ENCODE data around the gene ALOX15.
A peak's percentile ranks its signal among the peaks of the same experiment; 100 is the strongest.
"Not testable (repeated sequence)": the region's sequence is repeated elsewhere in the genome, so short reads cannot be mapped to it uniquely, and the experiment has no call there.

ALOX15 gene

DNA sequence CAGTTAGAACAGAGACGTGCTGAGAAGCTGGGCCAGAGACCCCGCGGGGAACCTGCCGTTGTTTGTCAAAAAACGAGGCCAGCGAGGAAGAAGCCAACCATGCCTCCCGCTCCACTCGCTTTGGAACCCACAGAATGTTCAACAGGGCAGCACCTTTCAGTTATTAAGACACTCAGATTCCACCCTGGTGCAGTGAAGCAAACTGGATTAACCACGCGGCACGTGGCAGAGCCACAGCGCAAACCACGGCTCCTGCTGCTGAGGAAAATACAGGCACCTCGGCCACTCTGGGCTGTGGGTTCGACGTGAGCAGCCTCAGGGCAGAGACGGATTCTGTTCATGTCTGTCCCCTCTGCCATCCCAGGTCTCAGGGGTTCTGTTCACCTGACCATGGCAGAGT lies 24.4 kb downstream of the ALOX15 start:
- no peak for DNase-seq (ENCODE audit: low read depth)

DNA sequence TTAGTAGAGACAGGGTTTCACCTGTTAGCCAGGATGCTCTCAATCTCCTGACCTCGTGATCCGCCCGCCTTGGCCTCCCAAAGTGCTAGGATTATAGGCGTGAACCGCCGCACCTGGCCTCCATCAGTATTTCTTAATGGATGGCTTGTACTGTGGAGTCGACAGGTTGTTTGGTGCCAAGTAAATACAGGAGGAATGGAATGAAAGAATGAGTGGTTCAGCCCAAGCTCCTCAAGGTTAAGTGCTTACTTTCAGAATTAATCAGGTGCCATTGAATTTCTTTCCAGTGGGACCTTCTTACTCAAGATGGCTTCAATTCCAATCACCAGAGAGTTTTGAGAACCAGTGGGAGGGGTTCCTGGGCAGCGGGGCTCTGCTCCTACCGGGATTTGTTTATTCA lies 25.0 kb downstream of the ALOX15 start:
- DNase-seq (ENCODE audit: low read depth), result no peak

GRCh38 chr17:4610656-4611055 lies 30.8 kb downstream of the ALOX15 start:
- DNase-seq (ENCODE audit: low read depth), result no peak

GRCh38 chr17:4610162-4610561 lies 31.3 kb downstream of the ALOX15 start:
- no peak for DNase-seq (ENCODE audit: low read depth)

DNA sequence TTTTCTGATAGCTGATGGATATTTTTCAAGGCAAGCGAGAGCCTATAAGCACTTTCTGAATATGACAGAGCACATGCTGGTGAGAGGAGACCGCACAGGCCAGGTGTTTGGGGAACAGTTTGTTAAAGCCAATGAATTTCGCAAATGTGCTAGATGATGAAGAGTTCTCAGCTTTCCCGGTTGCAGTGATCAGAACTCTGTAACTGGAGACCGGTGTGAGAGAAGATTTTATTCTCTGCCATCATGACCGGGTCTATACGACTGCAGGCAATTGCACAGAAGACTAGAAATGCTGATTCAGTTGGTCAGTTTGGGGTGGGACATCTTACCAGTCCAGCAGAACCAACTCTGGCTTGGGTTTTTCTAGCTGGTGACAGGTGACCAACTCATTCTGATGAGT lies 31.7 kb downstream of the ALOX15 start:
- no peak for DNase-seq (ENCODE audit: low read depth)

DNA sequence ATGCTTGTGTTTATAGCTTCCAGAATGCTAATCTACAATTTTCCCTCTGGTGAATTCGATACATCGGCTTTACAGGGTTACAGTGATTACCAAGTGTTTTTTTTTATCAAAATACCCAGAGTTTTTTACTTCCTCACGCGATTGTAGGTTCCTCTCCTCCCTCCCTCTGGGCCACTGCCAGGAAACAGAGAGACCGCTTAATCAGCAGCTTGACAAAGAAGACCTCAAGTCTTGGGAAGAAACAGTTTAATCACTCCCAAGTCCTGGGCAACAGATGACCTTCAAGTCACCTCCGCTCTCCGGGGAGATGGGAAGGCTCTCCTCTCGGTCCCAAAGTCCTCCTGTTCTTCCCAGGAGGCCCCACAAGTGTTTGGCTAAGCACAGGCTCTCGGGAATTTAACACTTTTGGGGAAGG lies 33.7 kb downstream of the ALOX15 start:
- DNase-seq (ENCODE audit: low read depth), result no peak

GRCh38 chr17:4607261-4607741 lies 34.2 kb downstream of the ALOX15 start:
- DNase-seq (ENCODE audit: low read depth), result no peak

DNA sequence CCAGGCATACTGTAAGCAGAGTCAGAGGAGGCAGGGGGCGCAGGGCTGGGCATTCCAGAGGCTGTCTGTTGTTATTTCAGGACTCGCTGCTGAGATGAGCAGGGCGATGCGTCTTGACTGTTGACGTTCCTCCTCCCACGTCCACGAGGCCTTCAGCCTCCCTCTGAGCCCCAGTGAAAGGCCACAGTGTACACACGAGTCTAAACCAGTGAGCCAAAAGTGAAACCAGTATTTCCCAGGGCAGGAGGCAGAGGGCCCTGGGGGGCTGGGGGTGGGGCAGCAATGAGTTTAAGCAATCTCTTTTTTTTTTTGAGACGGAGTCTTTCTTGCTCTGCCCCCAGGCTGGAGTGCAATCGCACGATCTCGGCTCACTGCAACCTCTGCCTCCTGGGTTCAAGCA lies 35.7 kb downstream of the ALOX15 start:
- DNase-seq (ENCODE audit: low read depth), result no peak

DNA sequence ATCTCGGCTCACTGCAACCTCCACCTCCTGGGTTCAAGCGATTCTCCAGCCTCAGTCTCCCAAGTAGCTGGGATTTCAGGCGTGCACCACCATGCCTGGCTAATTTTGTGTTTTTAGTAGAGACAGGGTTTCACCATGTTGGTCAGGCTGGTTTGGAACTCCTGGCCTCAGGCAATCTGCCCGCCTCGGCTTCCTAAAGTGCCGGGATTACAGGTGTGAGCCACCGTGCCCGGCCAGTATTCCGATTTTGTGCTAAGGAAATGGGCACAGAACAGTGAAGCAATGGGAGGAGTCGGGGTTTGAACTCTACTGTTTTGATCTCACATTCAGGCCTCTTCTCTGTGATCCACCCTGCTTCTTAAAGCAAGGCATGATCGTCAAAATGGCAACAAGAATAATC lies 36.7 kb downstream of the ALOX15 start:
- not testable (repeated sequence) for DNase-seq (ENCODE audit: low read depth)

GRCh38 chr17:4604111-4604644 lies 37.3 kb downstream of the ALOX15 start:
- DNase-seq (ENCODE audit: low read depth), result no peak

DNA sequence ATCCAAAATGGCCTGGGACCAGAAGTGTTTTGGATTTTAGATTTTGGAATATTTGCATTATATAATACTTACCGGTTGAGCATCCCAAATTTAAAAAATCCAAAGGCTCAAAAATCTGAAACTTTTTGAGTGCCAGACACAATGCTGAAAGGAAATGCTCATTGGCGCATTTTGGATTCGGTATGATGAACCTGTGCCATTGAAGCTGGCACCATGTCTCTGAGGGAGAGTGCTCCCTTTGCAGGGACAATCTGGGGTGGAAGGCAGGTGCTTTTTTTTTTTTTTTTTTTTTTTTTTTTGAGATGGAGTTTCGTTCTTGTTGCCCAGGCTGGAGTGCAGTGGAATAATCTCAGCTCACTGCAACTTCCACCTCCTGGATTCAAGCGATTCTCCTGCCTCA lies 39.4 kb downstream of the ALOX15 start:
- no peak for DNase-seq (ENCODE audit: low read depth)

DNA sequence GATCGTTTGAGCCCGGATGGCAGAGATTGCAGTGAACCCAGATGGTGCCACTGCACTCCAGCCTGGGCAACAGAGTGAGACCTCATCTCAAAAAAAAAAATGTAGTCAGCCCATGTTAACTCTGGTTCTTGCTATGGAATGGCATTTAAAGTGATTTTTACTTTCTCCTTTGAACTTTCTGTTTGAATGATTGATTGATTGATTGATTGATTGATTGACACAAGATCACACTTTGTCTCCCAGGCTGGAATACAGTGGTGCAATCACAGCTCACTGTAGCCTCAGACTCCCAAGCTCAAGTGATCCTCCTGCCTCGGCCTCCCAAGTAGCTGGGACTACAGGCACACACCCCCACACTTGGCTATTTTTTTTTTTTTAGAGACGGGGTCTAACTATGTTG lies 40.2 kb downstream of the ALOX15 start:
- DNase-seq (ENCODE audit: low read depth), result no peak

GRCh38 chr17:4600563-4600962 lies 40.9 kb downstream of the ALOX15 start:
- no peak for DNase-seq (ENCODE audit: low read depth)

DNA sequence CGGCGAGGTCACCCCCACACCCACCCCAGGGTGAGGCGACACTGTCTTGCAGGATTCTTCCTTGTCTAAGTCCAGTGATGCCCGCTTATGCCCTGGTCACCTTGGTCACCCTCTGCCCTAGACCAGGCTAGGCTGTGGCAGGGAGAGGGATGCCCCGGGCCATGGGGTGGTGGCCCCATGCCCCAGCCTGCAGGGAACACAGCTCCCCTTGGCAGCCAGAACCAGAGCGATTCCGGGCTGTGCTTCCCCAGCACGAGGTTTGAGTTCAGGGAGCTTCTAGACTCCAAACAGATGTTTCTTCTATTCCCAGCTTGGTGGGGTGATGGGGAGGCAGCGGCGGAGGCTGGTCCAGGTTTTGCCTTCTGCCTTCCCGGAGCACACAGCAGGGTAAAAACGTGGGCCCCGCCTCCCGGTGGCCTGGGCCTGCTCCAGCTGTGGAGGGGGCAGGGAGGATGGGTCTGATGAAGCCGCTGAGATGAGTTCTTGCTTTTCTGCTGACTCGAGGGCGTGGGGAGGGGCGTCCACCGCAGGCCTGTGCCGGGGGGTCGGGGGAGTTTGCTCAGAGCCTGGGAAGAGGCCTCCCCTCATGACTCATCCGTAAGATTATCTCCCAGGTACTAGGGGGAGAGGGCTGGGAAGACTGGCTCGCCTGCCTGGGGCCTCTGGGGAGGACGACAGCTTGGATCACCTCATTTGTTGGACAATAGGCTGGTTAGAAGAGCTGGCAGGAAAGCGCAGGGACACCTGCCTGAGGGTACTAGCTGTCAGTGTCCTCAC lies 41.8 kb downstream of the ALOX15 start:
- no peak for DNase-seq (ENCODE audit: low read depth)

DNA sequence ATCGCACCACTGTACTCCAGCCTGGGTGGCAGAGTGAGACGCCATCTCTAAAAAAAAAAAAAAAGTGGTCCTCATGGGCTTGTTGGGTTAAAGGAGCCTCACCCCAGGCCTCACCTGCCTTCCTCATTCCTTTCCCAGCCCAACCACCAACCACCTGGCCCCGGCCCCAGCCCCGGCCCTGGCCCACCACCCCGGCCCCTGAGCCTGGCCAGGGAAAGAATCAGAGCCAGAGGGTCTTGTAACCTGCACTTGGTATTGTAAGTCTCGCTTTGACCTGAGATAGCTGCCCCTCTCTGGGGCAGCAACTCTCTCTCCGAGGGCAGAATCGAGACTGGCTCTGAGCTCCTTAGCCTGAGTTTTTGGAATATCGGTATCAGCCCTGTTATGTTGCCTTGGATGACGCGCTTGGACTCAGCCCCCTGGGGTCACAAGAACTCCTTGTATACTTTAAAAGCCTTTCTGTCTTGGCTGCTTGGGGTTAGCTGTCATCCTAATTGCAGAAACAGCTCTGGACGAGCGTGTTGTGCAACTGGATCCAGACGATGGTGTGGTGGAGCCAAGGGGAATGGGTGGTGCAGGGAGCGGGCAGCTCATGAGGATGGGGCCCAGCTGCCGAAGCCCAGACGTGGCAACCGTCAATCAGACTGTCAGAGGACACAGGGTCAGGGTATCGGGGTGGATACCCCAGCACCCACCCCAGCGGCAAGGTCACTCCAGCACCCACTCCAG lies 42.5 kb downstream of the ALOX15 start:
- DNase-seq (ENCODE audit: low read depth), result no peak

DNA sequence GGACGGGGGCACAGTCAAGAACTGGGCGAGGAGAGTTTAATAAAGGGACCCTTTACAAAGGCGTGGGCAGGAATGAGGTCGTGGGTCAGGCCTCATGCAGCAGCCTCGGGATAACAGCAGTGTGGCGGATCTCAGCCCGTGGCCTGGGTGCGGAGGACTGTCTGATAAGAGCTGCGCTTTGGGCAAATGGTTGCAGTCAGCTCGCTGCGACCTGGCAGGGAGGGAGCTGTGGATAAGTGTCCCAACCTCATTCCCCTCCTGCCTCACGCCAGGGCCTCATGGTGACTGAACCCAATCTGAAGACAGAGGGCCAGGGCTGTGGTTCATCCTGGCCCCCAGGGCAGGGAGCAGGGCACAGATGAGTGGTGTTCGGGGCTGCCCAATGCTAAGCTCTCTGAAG lies 43.5 kb downstream of the ALOX15 start:
- DNase-seq (ENCODE audit: low read depth), result no peak

DNA sequence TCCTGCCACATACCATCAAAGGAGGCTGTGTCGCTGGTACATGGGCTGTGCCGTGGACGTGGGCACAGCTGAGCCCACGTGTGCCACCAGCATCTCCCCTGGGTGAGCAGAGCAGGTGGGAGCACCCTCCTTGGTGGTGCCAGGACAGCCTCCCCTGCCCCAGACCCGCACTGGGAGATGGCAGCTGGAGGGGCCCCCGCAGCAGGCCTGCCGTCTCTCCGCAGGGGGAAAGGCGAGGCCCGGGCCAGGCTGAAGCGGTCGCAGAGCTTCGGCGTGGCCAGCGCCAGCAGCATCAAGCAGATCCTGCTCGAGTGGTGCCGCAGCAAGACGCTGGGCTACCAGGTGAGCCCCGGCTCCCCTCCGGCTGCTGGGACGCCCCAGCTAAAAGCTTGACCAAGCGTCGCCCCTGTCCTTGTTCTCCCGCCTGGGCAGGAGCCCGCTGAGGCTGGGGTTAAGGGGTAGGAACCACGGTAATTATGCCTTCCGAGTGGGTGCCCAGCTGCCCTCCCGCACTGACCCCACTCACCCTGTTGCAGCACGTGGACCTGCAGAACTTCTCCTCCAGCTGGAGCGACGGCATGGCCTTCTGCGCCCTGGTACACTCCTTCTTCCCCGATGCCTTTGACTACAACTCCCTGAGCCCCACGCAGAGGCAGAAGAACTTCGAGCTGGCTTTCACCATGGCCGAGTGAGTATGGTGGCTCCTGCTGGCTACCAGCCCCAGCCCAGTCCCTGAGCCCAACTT lies 44.7 kb downstream of the ALOX15 start:
- no peak for DNase-seq (ENCODE audit: low read depth)

- DNase-seq (ENCODE audit: low read depth), result not testable (repeated sequence)
Observed at GRCh38 chr17:4595685-4596342, 45.7 kb downstream of the ALOX15 start.

DNA sequence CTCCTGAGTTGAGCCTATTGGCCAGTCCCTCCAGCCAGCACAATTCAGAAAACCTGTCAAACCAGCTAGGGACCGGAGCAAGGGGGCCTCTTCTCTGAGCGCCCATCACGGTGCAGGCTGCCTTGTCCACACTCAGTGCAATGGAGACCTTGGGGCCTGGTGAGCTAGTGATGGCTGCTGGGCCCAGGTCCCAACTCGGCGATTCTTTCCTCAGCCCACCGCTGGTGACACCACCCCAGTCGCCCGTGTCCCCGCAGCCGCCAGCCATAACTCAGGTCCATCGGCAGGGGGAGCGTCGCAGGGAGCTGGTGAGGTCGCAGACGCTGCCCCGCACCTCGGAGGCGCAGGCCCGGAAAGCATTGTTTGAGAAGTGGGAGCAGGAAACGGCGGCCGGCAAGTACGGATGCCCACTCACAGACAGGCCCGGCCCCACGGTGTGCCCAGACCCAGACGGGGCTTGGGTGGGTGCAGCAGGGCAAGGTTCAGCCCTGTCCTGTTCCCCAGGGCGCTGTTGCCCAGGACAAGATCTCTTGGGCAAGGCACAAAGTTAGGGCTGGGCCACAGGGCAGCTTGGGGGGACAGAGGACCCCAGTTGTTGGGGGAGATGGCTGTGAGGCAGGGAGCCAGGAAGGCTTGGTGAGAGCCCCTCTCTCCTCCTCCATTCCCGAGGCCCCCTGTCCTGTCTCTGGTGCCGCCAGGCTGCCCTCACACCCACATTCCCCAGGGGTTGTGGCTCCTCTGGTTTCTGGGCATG lies 46.4 kb downstream of the ALOX15 start:
- DNase-seq (ENCODE audit: low read depth), result peak; percentile 13

DNA sequence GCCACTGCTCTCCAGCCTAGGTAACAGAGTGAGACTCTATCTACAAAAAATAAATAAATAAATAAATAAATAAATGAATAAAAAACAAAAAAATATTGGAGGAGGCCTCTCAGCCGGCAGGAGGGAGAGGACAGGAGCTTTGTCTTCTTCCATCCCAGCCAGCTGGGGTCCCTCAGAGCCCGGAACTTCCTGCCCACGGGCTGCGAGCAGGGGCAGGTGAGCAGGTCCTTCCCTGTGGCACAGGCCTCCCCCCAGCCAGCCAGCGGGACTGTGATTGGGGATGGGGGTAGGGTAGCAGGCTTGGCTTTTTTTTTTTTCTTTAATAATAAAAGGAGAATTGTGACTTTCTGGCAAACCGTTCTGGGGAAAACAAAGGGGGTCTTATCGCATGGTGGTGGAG lies 47.1 kb downstream of the ALOX15 start:
- no peak for DNase-seq (ENCODE audit: low read depth)

DNA sequence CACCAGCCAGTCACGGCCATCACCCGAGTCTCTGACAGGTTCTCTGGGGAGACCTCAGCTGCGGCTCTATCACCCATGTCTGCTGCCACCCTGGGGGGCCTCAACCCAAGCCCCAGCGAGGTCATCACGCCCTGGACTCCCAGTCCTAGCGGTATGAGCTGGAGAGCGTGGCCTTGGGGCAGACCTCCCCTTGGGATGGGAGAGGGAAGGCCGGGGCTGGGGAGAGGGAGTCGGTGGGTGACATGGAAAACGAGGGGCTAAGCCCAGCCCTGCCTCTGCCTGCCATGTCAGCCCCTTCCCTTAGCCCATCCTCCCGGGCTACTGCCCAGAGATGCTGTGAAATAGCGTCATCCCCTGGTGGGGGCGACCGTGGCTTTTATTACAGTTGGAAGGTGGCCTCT lies 48.5 kb downstream of the ALOX15 start:
- no peak for DNase-seq (ENCODE audit: low read depth)
